ENCODE results near the gene BMPR1A. TPM values are rescaled to one million over a fixed set of nuclear protein-coding genes. Genes with fewer than 3 reads are reported as not detected.

Gene BMPR1A
- total and polyA plus RNA-seq, 9 of the 15 experiments (the other 6 are each of a cell fraction or from before 2014, with no cell fraction given): 1.6 to 17.5 (median 9.1) TPM

GRCh38 chr10:86958901-86959736 lies 202.7 kb downstream of the BMPR1A start (continued):
- TF ChIP-seq E4F1 (CRISPR knock-in tag; IDR thresholded peaks at IDR 0.05; ENCODE audit: borderline replicate concordance) (no peak), CREM (IDR thresholded peaks at IDR 0.05; ENCODE audit: low read depth) (0 out of 2 replicates have a peak, but pooled peaks have one; percentile 21), HDAC1 (IDR thresholded peaks at IDR 0.05) (peak in 1 of 2 experiments; percentile 71; a peak in 2 of 4 replicates), ADNP (tag; IDR thresholded peaks at IDR 0.05) (no peak), PHF21A (IDR thresholded peaks at IDR 0.05; ENCODE audit: borderline replicate concordance, low read depth) (0 out of 2 replicates have a peak, but pooled peaks have one; percentile 21), E2F6 (IDR thresholded peaks at IDR 0.05; ENCODE audit: borderline replicate concordance in 1 of 2, extremely low read depth in 1 of 2, insufficient read depth in 1 of 2, insufficient read length in 1 of 2, low read depth in 1 of 2, low read length in 1 of 2, poor library complexity in 1 of 2, severe bottlenecking in 1 of 2) (no peak), THAP7 (CRISPR knock-in tag; IDR thresholded peaks at IDR 0.05) (no peak), SPI1 (IDR thresholded peaks at IDR 0.05; ENCODE audit: borderline replicate concordance, low read depth, low read length) (peak; percentile 48; the same call in 1 of the 2 replicates), ZNF316 (IDR thresholded peaks at IDR 0.05) (peak; percentile 78), ZNF79 (CRISPR knock-in tag; IDR thresholded peaks at IDR 0.05; ENCODE audit: low read depth) (no peak), THRB (CRISPR knock-in tag; conservative IDR thresholded peaks at IDR 0.05) (no peak), GATAD2A (IDR thresholded peaks at IDR 0.05) (0 out of 2 replicates have a peak, but pooled peaks have one; percentile 29), SAP30 (IDR thresholded peaks at IDR 0.05; ENCODE audit: borderline replicate concordance, insufficient read depth, low read depth, low read length, poor library complexity, severe bottlenecking) (no peak), DDX20 (tag; IDR thresholded peaks at IDR 0.05; ENCODE audit: low read depth) (no peak), JUN (IDR thresholded peaks at IDR 0.05; ENCODE audit: borderline replicate concordance, low read depth, low read length) (peak; percentile 76), JUN (CRISPR knock-in tag; IDR thresholded peaks at IDR 0.05; ENCODE audit: borderline replicate concordance) (no peak), FOSL1 (tag; conservative IDR thresholded peaks at IDR 0.05) (peak; percentile 66), SMAD4 (CRISPR knock-in tag; conservative IDR thresholded peaks at IDR 0.05) (peak; percentile 48; the same call in 1 of the 2 replicates), NR2C2 (CRISPR knock-in tag; IDR thresholded peaks at IDR 0.05) (no peak), NR2C2 (tag; IDR thresholded peaks at IDR 0.05) (peak; percentile 69), CBFA2T2 (conservative IDR thresholded peaks at IDR 0.05) (no peak), ESRRA (IDR thresholded peaks at IDR 0.05; ENCODE audit: borderline replicate concordance, low read depth) (peak; percentile 84), ZEB2 (IDR thresholded peaks at IDR 0.05) (0 out of 2 replicates have a peak, but pooled peaks have one; percentile 49)

All from K562 (cell line).